GM21390 (cell line): ENCODE results near the gene NRG2.

ENCODE experiments used
- ATAC-seq: cut with Tn5 transposase; IDR thresholded peaks from one replicate; pipeline ENCODE4 v1.9.1; 2021; ENCODE audit not compliant: unreplicated experiment

NRG2 gene

GRCh38 chr5:139951983-139952382 lies 91.1 kb downstream of the NRG2 start:
- ATAC-seq, result no peak

- no peak for ATAC-seq
Observed at GRCh38 chr5:139951296-139951924, 91.7 kb downstream of the NRG2 start.

- ATAC-seq, result no peak
Observed at GRCh38 chr5:139950436-139950835, 92.7 kb downstream of the NRG2 start.

- ATAC-seq, result no peak
Observed at GRCh38 chr5:139949710-139950109, 93.4 kb downstream of the NRG2 start.

GRCh38 chr5:139947727-139948126 lies 95.4 kb downstream of the NRG2 start:
- ATAC-seq, result no peak

- ATAC-seq, result no peak
Observed at GRCh38 chr5:139946440-139946839, 96.7 kb downstream of the NRG2 start.

GRCh38 chr5:139946006-139946405 lies 97.1 kb downstream of the NRG2 start:
- ATAC-seq, result no peak

GRCh38 chr5:139942243-139942642 lies 100.9 kb downstream of the NRG2 start:
- ATAC-seq, result no peak

- ATAC-seq, result no peak
Observed at GRCh38 chr5:139930406-139930805, 112.7 kb downstream of the NRG2 start.

- ATAC-seq, result no peak
Observed at GRCh38 chr5:139926797-139927503, 116.1 kb downstream of the NRG2 start.

GRCh38 chr5:139925650-139926640 lies 117.2 kb downstream of the NRG2 start:
- ATAC-seq, result no peak

- no peak for ATAC-seq
Observed at GRCh38 chr5:139925216-139925562, 117.9 kb downstream of the NRG2 start.

- ATAC-seq, result no peak
Observed at GRCh38 chr5:139924294-139925215, 118.5 kb downstream of the NRG2 start.

- no peak for ATAC-seq
Observed at GRCh38 chr5:139919308-139919707, 123.8 kb downstream of the NRG2 start.

GRCh38 chr5:139915834-139916233 lies 127.3 kb downstream of the NRG2 start:
- no peak for ATAC-seq

- ATAC-seq, result no peak
Observed at GRCh38 chr5:139915266-139915665, 127.8 kb downstream of the NRG2 start.

GRCh38 chr5:139914218-139914807 lies 128.8 kb downstream of the NRG2 start:
- ATAC-seq, result no peak

- no peak for ATAC-seq
Observed at GRCh38 chr5:139912804-139913203, 130.3 kb downstream of the NRG2 start.

- ATAC-seq, result no peak
Observed at GRCh38 chr5:139912158-139912557, 130.9 kb downstream of the NRG2 start.

- ATAC-seq, result no peak
Observed at GRCh38 chr5:139911425-139912120, 131.5 kb downstream of the NRG2 start.
